COLO668 (cell line): Measurements from ENCODE around the gene DHX34.
"Not testable (repeated sequence)": the region's sequence is repeated elsewhere in the genome, so short reads cannot be mapped to it uniquely, and the experiment has no call there.

ENCODE experiments used
- DNase-seq: peaks from one replicate; lab custom pipeline; 2025; ENCODE audit not compliant: unreplicated experiment; lab: John Stamatoyannopoulos, UW

Gene DHX34

DNA sequence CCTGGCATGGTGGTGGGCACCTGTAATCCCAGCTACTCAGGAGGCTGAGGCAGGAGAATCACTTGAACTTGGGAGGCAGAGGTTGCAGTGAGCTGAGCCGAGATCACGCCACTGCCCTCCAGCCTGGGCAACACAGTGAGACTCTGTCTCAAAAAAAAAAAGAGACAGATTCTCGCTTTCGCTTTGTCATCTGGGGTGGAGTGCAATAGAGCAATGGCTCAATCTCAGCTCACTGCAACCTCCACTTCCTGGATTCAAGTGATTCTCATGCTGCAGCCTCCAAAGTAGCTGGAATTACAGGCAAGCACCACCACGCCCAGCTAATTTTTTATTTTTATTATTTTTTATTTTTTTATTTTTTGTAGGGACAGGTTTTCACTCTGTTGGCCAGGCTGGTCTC is 39.6 kb downstream of the DHX34 start:
- DNase-seq, result not testable (repeated sequence)

GRCh38 chr19:47389150-47389556 is 40.0 kb downstream of the DHX34 start:
- no peak for DNase-seq

GRCh38 chr19:47390533-47391488 is 41.7 kb downstream of the DHX34 start:
- no peak for DNase-seq

DNA sequence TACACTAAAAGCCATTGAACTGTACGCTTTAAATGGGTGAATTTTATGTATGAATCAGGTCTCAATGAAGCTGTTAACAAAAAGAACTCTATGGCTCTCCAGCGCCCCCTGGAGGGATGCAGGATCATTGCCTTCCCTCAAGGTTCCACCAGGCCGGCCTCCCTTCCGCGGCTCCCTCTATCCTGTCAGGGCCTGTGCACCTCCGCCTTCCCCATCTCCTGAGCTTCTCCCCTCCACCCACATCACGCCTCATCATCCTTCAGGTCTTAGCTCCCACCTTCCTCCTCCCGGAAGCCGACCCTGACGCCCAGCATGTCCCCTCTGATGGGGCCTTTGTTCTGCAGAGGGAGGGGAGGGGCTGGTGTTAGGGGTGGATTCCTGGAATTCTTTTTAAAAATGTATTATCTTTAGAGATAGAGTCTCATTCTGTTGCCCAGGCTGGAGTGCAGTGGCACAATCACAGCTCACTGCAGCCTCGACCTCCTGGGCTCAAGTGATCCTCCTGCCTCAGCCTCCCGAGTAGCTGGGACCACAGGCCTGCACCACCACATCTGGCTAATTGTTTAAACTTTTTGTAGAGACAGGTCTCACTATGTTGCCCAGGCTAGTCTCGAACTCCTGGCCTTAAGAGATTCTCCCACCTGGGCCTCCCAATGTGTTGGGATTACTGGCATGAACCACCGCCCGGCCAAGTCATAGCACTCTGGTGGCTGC is 42.6 kb downstream of the DHX34 start:
- DNase-seq, result peak; percentile 71

DNA sequence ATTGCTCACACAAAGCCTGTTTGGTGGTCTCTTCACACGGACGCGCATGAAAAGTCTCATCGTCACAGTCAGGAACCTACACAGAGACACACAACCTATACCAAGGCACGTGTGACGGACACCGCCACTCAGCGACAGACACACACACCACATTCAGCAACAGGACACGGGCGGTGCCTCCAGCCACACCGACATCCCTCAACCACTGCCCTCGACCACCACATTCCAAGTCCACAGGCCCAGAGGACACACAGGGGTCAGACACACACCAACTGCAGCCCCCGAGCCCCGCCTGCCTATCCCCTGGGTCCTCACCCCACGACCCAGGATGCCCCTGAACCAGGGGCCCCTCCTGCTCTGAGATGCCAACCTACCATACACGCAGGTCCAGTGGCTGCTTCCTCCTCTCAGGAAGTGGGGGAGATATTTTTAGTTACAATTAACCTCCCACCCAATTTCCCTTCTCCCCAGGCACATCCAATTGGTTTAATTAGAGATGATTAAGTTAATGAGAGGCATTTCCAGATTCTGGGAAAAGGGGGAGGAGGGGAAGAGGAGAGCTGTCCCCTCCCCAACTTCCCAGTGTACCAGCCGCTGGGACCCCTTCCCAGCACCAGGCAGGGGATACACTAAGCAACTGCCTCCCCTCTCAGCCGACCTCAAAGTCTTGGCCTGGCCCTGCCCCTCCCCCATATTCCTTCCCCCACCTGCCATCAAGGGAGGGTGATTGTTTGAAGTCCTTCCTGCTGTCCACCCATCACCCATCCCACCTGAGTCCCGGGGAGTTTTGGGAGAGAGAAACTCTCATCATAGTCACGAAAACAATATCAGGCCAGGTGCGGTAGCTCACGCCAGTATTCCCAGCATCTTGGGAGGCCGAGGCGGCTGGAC is 49.8 kb downstream of the DHX34 start:
- no peak for DNase-seq

- no peak for DNase-seq
Observed at GRCh38 chr19:47402504-47402903, 53.4 kb downstream of the DHX34 start.

DNA sequence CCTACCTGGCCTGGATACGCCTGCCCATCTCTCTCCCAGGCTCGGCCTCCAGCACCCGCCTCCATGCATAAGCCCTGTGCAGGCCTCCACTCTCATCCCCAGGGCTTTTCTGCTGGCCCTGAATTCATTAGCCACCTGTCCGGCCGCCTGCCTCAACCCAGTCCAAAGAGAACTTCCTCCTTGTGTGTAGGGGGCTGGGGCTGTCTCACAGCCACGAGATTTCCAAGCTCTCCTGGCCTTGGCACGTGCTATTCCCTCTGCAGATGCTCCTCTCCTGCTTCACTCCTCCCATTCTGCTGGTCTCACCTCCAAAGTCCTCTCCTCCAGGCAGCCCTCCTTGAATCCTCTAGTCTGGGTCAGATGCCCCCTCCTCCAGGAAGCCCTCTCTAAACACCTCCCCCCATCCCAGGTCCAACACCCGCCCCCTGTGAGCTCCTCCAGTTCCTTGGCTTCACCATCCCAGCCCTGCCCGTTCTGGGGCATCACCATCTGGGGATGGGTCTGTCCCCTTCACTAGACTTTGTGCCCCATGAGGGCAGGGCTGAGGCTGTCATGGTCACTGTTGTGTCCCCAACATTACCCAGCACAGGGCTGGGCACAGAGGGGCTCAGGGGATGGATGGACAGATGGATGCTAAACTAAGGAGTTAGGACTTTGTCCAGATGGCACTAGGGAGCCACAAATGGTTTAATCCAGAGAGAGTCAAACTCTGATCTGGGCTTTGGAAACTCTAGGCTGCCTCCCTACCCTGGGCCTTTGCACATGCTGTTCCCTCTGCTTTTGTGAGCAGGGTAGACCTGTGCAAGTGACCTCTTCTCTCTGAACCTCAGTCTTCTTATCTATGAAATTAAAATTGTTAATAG is 55.5 kb downstream of the DHX34 start:
- DNase-seq, result no peak

- DNase-seq, result no peak
Observed at GRCh38 chr19:47405197-47405550, 56.1 kb downstream of the DHX34 start.

DNA sequence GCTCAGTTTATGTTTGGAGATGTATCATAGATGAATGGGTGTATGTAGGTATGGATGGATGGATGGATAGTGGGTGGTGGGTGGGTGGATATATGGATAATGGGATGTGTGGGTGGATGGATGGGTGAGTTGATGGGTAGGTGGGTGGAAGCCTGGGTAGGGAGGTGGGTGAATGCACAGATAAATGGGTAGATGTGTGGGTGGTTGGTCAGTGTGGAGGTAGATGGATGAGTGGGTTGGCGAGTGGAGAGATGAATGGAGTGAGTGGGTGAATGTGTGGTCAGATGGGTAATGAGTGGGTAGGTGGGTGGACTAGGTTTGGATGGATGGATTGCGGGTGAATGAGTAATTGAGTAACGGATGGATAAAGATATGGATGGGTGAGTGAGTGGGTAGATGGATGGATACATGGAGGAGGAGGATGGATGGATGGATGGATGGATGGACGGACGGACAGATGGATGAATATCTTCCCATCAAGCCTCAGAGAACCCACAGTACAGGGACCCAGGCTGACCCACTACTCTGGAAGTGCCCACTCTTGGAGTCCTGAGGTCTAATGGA is 56.8 kb downstream of the DHX34 start:
- no peak for DNase-seq

DNA sequence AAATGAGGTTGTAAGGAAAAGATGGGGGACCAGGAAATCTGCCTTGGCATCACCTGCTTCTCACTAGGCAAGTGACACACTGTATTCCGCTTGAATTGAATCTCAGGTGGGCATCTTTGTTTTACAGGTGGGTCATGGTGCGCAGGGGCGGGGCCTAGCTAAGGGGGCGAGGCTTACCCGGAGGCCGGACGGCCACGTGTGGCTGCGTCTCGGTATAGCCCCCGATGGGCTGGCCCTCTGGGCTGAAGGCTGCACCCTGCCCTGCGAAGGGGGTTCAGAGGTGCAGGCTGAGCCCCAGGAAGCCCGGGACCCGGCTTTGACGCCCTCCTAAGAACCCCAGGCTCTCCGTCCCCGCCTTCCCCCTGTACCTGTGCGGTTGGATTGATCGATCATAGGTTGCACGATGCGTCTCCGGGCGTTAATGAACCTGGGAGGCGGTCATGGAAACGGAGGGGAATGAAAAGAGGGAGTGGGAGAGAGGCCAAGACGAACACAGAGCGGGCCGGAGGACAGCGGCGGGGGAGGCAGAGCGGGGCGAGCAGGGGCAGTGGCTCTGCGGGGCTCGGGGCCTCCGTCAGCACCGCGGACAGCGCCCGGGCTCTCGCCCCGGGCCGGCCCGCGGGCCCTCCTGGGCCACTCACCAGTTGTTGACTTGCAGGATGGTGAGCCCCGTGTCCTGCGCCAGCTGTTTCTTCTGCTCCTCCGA is 57.7 kb downstream of the DHX34 start:
- no peak for DNase-seq

DNA sequence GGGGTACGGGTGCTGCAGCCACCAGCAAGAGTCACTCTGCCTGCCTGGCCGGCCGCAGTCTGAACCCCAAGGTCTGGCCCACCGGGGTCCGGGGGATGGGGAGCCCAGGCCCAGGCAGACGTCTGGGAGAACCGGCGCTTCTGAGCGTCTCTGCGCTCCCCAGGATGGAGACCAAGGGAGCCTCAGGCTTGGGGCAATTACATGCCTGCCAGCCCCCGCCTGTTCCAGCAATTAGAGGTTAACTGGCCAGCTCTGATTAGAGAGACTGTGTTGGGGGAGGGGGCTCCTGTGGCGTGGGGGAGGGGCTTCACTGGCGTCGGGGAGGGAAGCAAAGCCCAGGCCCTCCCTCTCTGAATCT is 58.3 kb downstream of the DHX34 start:
- no peak for DNase-seq

GRCh38 chr19:47408156-47408938 is 59.2 kb downstream of the DHX34 start:
- no peak for DNase-seq

GRCh38 chr19:47411101-47411500 is 62.0 kb downstream of the DHX34 start:
- no peak for DNase-seq

DNA sequence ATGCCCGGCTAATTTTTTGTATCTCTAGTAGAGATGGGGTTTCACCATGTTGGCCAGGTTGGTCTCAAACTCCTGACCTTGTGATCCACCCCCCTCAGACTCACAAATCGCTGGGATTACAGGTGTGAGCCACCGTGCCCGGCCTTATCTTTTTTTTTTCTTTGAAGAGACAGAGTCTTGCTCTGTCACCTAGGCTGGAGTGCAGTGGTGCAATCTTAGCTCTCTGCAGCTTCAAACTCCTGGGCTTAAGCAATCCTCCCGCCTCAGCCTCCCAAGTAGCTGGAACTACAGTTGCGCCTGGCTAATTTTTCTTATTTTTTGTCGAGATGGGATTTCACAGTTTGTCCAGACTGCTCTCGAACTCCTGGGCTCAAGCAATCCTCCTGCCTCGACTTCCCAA is 62.6 kb downstream of the DHX34 start:
- DNase-seq, result not testable (repeated sequence)

DNA sequence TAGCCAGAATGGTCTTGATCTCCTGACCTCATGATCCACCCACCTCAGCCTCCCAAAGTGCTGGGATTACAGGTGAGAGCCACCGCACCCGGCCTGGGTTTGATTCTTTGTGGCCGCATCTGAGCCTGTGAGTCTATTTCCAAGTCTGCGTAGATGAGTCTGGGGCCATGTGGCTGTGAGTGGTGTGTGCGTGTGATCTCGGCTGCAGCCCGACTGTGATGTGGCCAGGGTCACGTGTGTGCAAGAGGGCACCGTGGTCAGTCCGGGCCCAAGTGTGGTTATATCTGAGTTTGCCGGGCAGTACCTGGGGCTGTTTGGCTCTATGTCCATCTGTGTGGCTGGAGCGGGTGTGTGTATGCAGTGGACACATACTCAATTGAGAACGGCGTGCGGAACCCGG is 64.8 kb downstream of the DHX34 start:
- no peak for DNase-seq

DNA sequence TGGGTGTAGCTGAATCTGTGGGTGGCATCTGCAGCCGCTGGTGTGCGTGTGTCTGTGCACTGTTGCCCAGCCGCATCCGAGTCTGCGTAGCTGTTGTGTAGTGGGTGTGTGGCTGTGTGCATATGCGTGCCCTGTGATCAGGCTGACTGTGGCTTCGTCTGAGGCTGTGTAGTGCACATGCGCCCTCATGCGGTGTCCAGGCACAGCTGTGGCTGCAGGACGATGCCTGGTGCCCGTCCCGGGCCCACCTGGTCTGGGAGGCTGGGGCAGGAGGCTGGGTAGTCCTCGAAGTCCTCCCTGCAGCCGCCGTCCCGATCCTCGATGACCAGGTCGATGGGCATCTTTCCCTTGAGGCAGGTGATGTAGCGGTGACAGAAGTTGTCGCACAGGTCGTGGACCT is 65.4 kb downstream of the DHX34 start:
- DNase-seq, result peak; percentile 34

DNA sequence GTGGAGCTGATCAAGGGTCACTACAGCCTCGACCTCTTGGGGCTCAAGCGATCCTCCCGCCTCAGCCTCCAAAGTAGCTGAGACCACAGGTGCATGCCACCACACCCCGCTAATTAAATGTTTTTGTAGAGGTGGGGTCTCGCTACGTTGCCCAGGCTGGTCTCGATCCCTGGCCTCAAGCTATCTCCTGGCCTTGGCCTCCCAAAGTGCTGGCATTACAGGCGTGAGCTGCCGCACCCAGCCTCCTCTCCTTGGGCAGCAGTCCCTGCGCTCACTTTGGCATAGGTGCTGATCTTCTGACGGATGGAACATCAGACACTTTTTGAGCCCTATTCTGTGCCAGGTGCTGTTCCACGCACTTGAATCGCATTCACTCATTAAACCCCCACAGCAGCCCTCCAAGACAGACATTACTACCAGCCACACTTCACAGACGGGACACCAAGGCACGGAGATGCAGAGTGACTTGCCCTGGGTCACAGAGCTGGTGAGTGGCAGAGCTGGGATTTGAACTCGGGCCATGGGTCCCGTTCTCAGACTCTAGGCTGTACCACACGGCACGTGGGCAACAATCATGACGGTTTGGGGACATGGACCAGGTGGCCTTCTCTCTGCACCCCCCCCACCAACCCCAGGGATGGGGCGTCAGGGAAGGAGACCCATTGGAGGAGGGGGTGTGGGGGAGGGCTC is 67.0 kb downstream of the DHX34 start:
- no peak for DNase-seq

DNA sequence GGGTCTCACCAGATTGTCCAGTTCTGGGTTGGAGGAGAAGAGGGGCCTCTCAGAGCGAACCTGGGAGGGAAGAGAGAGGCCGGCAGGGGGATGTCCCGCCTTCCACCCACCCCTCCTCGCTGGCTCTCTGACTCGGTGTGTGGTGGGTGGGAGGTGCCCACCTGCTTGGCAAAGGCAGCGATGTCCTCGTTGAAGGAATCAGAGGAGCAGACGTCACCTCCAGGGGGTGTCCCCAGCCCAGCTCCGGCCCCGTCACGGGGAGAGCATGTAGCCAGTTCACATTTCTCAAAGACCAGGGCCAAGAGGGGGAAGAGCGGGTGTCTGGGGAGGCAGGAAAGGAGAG is 67.5 kb downstream of the DHX34 start:
- DNase-seq, result no peak
